HG02852 (cell line): ENCODE measurements around the gene PHACTR3.

Experiments
- ATAC-seq: cut with Tn5 transposase; IDR thresholded peaks from one replicate; pipeline ENCODE4 v1.9.1; 2021; ENCODE audit warnings: mild to moderate bottlenecking, moderate library complexity; ENCODE audit not compliant: unreplicated experiment

PHACTR3 gene

DNA sequence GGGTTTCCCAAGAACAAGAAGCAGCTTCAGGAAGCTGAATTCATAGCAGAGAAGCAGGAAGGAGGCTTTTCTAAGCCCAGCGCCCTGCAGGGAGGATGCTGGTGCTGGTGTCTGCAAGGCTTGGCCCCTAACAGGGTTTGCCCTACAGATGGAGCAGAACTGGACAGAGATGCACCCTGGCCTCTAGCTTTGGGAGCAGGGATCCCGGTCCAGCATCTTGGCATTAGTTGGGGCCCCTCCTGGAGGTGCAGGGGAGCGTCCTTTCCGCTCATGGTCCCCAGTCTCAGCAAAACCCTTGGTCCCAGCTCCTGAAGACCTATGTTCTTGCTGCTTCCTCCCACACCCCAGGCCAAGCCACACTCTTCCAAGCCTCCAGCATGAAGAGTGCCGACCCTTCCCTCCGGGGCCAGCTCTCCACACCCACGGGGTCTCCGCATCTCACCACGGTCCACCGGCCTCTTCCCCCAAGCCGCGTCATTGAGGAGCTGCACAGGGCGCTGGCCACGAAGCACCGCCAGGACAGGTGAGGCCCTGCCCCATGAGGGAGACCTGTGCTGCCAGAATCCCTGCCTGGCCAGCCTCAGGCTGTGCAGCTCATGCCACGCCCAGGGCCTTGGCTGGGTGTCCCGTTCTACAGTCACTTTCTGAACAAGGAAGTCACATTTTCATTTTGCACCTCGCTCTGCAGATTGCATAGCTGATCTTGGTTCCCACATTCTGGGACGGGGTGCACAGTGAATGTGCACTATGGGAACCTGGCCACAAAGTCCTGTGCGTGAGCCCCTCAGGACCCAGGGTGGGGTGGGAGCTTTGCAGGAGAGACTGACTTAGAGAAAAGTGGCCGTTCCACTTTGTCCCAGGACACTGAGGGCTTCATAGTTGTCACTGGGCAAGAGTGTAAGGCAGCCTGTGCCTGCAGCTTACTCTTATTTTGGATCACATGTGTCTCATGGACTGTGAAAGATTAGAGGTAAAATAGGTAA lies 168.9 kb downstream of the PHACTR3 start:
- ATAC-seq: no peak

DNA sequence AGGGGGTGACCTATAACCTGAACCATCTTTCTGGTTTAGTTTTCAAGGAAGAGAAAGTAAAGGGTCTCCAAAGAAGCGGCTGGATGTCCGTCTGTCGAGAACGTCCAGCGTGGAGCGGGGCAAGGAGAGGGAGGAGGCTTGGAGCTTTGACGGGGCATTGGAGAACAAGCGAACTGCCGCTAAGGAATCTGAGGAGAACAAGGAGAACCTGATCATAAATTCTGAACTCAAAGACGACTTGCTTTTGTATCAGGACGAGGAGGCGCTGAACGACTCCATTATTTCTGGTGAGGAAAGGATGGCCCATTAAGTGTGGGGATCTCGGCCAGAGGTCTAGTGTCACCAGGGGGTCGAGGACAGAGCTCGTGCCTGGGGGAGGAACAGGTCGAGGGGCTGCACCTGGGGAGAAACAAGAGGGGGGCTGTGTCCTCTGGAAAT lies 169.9 kb downstream of the PHACTR3 start:
- ATAC-seq: no peak

DNA sequence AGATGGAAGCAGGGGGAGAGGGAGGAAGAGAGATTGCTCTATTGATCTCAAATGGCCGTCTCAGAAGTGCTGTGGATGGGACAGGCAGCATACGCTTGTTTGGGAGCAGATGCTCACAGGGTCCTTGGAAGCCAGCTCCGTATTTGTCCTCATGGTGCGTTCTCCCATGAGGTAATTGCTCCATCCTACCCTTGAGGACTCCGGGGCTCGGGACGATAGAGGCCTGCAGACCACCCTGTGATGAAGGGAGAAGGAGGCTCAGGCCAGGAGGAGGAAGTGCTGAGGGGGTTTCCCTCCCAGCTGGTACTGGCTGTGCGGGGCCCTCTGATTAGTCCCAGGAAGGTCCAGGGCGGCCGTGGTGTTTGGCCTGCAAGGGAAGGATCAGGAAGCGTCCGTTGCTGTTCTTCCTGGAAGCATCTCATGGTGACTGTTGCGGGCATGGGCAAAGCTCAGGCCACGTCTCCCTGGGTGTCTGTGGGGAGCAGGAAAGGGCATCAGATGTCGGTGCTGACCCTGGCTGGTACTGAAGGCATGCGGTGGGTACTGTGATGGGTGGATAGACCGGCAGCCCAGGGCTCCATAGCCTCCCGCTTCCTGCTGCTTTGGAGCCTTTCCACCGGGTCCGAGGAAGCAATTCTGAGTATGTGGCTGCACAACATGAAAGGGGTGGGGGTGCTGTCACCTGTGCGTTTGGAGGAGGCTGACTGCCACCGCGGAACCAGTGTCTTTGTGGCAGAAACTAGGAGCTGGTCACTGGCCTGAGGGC lies 170.8 kb downstream of the PHACTR3 start:
- ATAC-seq: no peak

DNA sequence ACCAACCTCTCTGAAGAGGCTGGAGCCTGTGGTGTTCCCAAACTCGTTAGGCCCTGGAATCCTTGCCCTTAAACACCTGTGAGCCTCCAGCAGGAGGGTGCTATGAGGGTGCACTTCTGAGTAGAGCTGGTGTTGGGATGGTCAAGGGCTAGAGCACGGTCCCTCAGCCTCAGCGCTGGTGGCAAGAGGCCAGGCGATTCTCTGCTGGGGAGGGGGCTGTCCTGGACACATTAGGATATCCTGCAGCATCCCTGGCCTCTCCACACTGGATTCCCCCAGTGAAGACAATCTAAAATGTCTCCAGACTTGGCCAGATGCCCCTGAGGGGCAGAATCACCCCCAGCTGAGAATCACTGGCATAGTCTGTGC lies 171.3 kb downstream of the PHACTR3 start:
- no peak for ATAC-seq

DNA sequence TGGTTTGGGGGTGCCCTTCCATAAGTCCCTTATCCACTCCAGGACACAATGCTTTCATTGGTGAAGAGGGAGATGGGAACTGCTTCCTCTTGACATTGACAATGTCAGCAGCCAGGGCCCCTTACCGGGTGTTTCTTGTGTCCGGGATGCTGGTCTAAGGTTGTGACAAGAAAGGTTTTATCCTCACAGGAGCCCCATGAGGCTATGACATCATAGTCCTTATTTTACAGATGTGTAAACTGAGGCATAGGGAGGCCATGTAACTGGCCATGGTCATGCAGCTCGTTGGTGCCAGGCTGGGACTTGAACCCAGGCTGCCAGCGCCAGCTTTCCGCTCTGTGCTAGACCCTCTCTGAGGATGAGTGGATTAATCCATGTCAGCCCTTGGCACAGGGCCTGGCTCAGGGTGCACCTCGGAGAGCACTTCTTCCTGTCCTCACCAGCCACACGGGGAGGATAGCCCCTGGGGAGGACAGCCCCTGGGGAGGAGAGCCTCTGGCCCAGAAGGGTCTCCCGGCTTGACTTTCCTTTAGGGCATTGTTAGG lies 171.8 kb downstream of the PHACTR3 start:
- no peak for ATAC-seq

DNA sequence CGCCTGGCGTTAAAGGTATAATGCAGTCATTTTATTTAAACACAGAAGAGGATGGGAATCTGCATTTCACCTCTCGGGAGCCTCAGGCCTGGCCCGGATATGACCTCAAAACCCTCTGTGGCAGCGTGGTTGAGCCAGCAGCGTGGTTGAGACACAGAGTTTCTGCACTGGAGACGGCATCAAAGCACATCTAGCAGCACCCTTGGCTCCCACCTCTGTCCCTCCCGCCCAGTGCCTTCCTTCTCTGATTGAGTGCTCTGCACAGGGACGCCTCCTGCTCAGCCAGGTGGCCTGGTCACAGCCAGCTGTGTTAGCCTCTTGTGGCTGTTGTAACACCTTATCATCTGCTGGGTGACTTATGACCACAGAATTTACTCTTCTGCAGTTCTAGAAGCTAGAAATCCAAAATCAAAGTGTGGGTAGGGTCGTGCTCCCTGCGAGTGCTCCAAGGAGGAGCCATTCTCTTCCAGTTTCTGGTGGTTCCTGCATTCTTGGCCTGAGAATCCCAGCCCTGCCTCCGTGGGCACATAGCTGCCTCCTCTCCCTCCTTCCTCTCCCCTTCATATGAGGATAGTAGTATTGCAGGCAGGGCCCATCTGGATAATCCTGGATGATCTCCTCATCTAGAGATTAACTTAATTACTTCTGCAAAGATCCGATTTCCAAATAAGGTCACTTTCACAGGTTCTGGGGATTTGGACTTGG lies 172.4 kb downstream of the PHACTR3 start:
- no peak for ATAC-seq

DNA sequence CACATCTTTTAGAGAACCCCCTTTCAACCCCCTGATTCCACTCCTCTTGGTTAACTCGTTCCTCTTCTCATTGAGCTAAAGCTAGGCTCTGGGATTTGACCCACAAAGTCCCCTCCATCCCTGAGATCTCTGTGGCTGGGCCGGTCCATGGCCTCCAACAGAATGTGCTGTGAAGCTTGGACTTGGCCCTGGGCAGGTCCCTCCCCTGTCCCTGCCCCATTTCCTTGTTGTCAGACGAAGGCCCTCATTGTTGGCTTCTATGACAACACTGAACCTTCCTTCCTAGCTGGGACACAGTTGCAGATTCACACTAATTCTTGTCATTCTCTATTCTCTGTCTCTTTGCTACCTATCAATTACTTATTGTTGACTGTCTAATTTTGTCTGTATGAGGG lies 173.0 kb downstream of the PHACTR3 start:
- ATAC-seq: no peak

DNA sequence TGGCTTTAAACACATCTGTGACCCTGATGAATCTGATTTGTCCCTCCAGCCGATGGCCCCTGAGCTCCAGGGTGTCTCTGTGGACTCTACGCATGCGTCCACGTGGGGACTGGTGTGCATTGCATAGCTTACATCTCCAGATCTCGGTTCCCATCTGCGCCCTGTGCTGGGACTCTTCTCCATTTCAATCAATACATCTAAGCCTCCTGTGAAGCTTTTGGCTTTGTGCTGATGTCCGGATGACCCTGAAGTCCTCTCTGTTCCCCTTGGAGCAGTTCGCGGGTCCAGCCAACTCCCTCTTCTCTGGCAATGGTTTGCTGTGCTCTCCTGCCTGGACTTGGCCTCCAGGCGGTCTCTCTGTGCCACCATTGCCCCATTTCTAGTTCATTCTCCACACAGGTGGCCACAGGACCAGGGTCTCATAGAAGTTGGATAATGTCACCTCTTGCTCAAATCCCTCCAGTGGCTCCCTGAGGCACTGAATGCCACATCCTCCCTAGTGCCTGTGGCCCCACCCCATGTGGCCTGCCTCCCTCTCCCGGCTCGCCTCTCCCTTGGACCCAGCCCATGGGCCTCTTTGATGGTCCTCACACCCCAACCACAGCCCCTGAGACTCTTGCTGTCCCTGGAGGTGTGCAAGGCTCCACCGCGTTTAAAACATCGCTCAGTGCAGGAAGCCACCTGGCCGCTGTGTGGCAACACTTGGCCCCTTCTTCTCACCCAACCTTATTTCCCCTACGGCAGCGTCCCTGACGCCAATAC lies 173.7 kb downstream of the PHACTR3 start:
- ATAC-seq: no peak

DNA sequence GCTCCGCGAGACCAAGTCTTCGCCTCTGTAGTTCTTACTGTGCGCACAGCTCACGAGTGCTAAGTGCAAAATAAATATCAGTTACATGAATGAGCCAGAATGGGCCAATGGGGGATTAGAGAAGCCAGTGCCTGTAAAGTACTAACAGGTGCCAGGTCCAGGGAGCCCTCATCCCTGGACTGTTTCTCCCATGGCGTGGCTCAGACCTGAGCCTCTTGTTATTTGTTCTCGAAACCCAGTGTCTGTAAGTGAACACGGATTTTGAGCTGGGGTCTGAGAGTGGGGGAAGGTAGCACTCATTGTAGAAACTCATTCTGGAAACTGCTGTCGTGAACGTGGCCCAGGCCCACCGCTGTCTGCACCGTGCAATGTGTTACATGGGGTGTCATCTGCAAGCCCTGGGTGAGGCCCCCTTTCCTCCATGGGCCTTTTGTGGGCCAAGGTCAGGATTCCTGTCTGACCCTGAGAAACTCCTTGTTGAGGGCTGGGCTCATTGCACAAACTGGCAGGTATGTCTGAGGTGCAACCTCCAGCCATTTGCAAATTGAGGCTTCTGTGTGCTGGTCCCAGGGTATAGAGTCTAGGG lies 174.4 kb downstream of the PHACTR3 start:
- no peak for ATAC-seq

DNA sequence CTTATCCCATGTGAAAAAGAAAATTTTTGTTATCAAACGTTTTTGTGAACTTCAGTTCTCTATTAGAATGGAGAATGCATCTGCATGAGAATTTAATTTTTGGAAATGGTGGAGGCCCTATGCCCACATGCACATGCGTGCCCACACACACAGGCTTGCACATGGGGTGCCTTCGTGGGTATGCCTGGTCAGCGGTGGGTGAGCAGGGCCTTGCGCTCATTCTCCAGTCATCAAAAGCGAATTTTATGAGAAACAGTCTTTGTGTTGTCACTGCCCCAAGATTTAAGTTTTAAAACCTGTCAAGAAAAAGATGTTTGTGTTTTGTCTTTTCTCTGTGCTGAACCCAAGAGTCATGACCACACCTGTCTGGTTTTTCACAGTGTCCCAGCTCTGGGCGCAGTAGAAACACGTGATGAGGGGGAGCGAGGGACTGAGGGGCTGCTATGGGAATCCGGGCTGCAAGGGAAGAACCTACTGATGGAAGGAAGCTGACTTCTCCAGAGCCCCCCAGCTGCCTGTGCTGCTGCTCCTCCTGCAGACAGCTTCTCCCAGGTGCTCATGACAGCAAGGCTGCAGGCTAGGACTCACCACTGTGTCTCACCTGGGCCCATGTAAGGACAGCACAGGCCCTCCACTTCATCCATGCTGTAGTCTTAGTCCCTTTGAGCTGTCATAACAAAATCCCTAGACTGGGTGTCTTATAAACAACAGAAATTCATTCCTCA lies 175.5 kb downstream of the PHACTR3 start:
- ATAC-seq: no peak

DNA sequence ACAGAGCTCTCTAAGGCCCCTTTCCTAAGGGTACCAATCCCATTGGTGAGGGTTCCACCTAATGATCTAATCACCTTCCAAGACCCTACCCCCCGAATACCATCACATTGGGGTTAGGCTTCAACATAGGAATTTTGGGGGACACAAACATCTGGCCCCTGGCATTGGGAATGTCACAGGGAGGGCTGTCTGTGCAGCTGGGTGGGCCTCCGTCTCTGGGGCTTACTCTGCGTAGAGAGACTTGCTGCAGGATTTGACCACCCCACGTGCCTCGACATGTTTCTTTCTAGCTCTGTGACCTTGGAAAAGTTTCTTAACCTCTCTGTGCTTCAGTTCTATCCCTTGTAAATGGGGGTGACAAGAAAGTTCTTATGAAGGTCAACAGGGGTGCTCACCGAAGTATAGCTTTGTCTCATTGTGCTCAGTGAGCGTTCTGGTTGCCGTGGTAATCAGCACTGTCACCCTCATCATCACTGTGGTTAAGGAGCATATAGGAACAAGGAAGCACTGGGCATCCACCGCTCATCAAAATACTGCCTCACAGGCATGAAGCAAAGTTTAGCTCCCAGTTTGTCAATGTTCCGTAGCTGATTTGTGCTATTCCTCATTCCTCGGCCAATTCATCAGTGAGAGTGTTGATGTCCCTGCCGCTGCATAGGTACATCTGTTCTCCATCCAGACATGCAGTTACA lies 176.3 kb downstream of the PHACTR3 start:
- no peak for ATAC-seq

DNA sequence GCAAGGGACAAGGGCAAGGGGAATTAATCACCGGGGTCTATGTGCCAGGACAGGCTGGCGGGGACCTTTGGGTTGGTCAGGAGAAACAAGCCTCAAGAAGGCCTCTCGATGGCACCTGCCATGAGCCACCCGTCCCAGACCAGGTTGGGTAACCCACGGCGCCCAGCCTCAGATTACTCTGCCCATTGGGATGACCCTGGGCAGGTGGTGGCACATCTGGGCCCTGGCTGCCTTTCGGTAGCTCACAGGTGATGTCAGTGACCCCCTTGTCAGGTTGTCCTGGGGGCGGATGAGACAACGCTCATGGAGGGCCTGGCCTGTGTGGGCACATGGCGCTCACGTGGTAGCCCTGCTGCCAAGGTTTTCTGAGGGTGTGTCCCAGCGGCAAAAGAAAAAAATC lies 176.9 kb downstream of the PHACTR3 start:
- no peak for ATAC-seq

DNA sequence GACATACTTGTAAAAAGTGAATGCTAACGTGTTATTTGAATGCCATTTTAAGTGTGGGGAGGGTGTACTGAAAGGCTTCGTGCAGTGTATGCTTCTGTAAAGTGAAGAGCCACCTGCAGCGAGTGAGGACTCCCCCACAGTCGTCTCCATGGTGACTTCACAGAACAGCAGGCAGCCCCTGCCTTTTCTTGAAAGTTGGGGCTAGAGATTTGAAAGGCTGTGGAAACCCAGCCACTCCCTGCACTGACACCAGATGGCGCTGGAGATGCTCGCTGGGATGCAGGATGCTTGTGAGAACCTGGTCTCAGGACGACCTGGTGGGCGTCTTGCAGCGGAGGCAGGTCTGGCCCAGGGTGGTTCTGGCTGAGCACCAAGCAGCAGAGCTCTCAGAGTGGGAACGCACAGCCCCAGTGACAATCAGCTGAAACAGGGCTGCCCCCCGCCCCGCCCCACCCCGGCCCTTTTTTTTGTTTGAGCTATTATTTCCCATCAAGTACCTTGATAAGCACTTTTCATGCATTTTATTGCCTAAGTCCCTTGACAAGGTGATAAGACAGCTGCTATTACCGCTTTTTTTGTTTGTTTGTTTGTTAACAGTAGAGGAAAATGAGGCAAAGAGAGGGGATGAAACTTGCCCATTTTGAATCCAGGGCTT lies 178.8 kb downstream of the PHACTR3 start:
- ATAC-seq: no peak

DNA sequence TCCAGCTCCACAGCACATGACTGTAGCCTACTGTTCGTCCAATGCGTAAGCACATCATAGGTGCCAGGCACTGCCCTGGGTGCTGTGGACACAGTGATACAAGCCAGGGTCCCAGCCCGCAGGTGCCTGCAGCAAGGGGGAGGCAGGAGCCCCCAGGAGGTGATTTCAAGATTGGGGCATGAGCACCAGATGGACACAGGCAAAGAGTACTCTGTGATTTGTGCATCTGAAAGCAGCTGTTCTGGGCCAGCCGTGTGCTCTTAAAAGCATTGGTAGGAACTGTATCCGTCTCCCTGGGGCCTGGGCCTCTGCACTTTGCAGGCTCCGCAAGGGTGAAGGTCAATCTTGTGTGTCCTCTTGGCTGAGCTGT lies 179.3 kb downstream of the PHACTR3 start:
- ATAC-seq: no peak

DNA sequence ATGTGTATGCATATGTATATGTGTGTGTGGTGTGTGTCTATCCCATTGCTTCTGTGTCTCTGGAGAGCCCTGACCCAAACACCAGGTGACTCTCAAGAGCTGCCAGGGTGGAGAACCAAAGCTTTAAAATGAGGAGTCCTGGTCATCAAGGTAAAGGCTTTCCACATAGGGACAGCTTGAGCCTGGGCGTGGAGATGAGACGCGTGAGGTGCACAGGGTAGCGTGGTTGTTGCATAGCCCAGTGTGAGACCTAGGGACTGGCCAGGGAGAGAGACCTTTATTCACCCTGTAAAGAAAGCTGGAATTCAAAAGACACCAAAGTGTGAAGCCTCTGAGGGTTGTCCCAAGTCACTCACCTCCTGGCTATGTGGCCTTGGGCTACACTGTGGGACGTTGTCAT lies 180.0 kb downstream of the PHACTR3 start:
- ATAC-seq: no peak

DNA sequence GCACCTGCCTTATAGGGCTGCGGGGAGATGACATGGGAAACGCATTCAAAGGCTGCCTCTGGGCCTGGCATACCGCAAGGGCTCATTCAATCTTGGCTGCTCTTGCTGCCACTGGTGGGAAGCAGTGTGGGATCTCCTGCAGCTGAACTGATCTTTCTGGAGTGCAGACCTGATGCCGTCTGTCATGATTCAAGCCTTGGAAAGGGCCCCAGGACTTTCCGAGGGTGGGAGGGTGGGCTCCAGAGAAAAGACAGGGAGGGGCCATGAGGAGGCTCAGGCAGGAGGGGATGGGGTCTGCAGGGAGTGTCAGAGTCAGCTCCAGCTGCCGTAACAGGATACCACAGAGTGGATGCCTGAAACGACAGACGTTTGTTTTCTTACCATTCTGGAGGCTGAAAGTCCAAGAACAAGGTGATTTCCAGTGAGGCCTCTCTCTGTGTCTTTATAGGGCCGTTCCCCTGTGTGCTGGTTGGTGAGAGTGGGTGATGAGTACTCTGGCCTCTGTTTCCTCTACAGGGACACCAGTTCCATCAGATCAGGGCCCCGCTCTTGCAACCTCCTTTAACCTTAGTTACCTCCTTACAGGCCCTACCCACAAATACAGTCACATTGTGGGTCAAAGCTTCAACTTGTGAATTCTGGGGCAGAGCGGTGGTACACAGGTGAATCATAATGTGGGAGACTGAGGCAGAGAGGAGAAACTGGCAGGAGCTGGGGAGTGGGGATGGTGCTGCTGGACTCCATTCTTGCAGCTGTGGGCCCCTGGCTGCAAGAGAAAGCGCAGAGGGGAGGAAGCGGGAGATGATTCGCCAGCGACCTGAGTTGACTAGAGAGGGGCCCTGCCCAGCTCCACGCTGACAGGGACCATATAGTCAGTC lies 180.7 kb downstream of the PHACTR3 start:
- no peak for ATAC-seq

DNA sequence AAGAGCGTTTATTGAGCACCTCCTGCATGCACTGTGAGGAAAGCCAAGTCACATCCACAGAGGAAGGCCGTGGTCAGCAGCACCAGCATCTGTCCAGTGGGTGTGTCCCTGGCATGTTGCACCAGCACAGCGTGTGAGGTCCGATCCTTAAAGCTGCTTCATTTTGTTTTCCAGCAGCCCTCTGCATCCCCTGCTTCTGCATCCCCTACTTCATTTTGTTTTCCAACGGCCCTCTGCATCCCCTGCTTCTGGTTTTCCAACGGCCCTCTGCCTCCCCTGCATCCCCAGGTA lies 181.3 kb downstream of the PHACTR3 start:
- no peak for ATAC-seq
